SK-N-MC (cell line): ENCODE measurements around the gene TMEM11.

Source experiments
- DNase-seq: peaks from one replicate; pipeline ENCODE4 v3.0.0-alpha.2; 2011; ENCODE audit warnings: low read depth, low spot score
- H3K27ac ChIP-seq: fragments of 200-600 bp; sonication (generic); 2 replicates; pipeline ENCODE4 v1.5.1; 2016; ENCODE audit warnings: mixed run types
- H3K36me3 ChIP-seq: fragments of 200-600 bp; sonication (generic); 2 replicates; pipeline ENCODE4 v1.6.1; 2017; ENCODE audit warnings: antibody characterized with exemption, low read length, mixed read lengths; ENCODE audit not compliant: insufficient read depth
- H3K4me3 ChIP-seq: fragments of 200-600 bp; sonication (generic); 2 replicates; pipeline ENCODE4 v1.5.1; 2016
- H3K9ac ChIP-seq: fragments of 200-600 bp; sonication (generic); 2 replicates; pipeline ENCODE4 v1.8.0; 2017; ENCODE audit warnings: mixed run types, mixed read lengths; ENCODE audit not compliant: insufficient read length
- H3K9me3 ChIP-seq: fragments of 200-600 bp; sonication (generic); 2 replicates; pipeline ENCODE4 v1.6.1; 2017; ENCODE audit warnings: low read depth, mild to moderate bottlenecking, antibody characterized with exemption, low read length, moderate library complexity, mixed read lengths
- EZH2 ChIP-seq: fragments of 200-600 bp; sonication (generic); IDR thresholded peaks from one replicate; pipeline ENCODE4 v1.6.1; 2017; ENCODE audit warnings: antibody characterized with exemption
- FOXP2 ChIP-seq: optimal IDR thresholded peaks from 2 replicates; pipeline ENCODE3; 2011; ENCODE audit warnings: mild to moderate bottlenecking, moderate library complexity; ENCODE audit not compliant: insufficient read depth; ENCODE audit errors: extremely low read length, control extremely low read depth
- POLR2AphosphoS5 ChIP-seq: IDR thresholded peaks from 2 replicates; pipeline ENCODE4 v1.6.1; 2012; ENCODE audit warnings: mild to moderate bottlenecking, low read depth, low read length, borderline replicate concordance

TMEM11 gene

GRCh38 chr17:21166595-21167210, 47.3 kb downstream of the TMEM11 start:
- H3K36me3 ChIP-seq = no peaks in the 10 kb centered on the region
- H3K4me3 ChIP-seq = no peak overlapping the region
- TF ChIP-seq POLR2AphosphoS5 (no peak), FOXP2 (no peak), EZH2 (no peak)
- H3K27ac ChIP-seq = no peak overlapping the region
- no peak overlapping the region for H3K9ac ChIP-seq
- no peak for DNase-seq
- H3K9me3 ChIP-seq = no peaks in the 10 kb centered on the region

GRCh38 chr17:21165922-21166594, 47.9 kb downstream of the TMEM11 start:
- DNase-seq = no peak
- Histone ChIP-seq H3K27ac (no peak overlapping the region), H3K9me3 (no peaks in the 10 kb centered on the region), H3K9ac (no peak overlapping the region), H3K4me3 (no peak overlapping the region), H3K36me3 (no peaks in the 10 kb centered on the region)
- TF ChIP-seq EZH2 (no peak), FOXP2 (no peak), POLR2AphosphoS5 (no peak)

- Histone ChIP-seq H3K36me3 (no peaks in the 10 kb centered on the region), H3K4me3 (no peak overlapping the region), H3K27ac (no peak overlapping the region), H3K9me3 (no peaks in the 10 kb centered on the region), H3K9ac (no peak overlapping the region)
- TF ChIP-seq EZH2 (no peak), POLR2AphosphoS5 (no peak), FOXP2 (no peak)
- no peak for DNase-seq
Observed at GRCh38 chr17:21164620-21165019, 49.3 kb downstream of the TMEM11 start.

- no peak for DNase-seq
- H3K9ac ChIP-seq = no peak overlapping the region
- H3K9me3 ChIP-seq = no peaks in the 10 kb centered on the region
- no peak overlapping the region for H3K4me3 ChIP-seq
- H3K36me3 ChIP-seq = no peaks in the 10 kb centered on the region
- TF ChIP-seq FOXP2 = no peak
- no peak for TF ChIP-seq EZH2
- TF ChIP-seq POLR2AphosphoS5 = no peak
- no peak overlapping the region for H3K27ac ChIP-seq
Observed at GRCh38 chr17:21164216-21164615, 49.7 kb downstream of the TMEM11 start.

- no peak overlapping the region for H3K27ac ChIP-seq
- H3K9ac ChIP-seq = no peak overlapping the region
- DNase-seq = no peak
- H3K4me3 ChIP-seq = no peak overlapping the region
- H3K9me3 ChIP-seq = no peaks in the 10 kb centered on the region
- no peak for TF ChIP-seq FOXP2
- no peak for TF ChIP-seq EZH2
- TF ChIP-seq POLR2AphosphoS5 = no peak
- H3K36me3 ChIP-seq = no peaks in the 10 kb centered on the region
Observed at GRCh38 chr17:21163101-21163500, 50.9 kb downstream of the TMEM11 start.

- no peak overlapping the region for H3K27ac ChIP-seq
- no peak for DNase-seq
Observed at GRCh38 chr17:21162394-21162775, 51.6 kb downstream of the TMEM11 start.

GRCh38 chr17:21161498-21162393, 52.2 kb downstream of the TMEM11 start:
- H3K36me3 ChIP-seq = no peaks in the 10 kb centered on the region
- no peak overlapping the region for H3K9ac ChIP-seq
- TF ChIP-seq POLR2AphosphoS5 (no peak), FOXP2 (no peak), EZH2 (no peak)
- no peak for DNase-seq
- no peak overlapping the region for H3K27ac ChIP-seq
- no peaks in the 10 kb centered on the region for H3K9me3 ChIP-seq
- H3K4me3 ChIP-seq = no peak overlapping the region

More at GRCh38 chr17:21162394-21162775, 51.6 kb downstream of the TMEM11 start:
- Histone ChIP-seq H3K9me3 (no peaks in the 10 kb centered on the region), H3K4me3 (no peak overlapping the region), H3K9ac (no peak overlapping the region), H3K36me3 (no peaks in the 10 kb centered on the region)
- no peak for TF ChIP-seq POLR2AphosphoS5

- H3K9me3 ChIP-seq = no peaks in the 10 kb centered on the region
- no peaks in the 10 kb centered on the region for H3K36me3 ChIP-seq
- H3K27ac ChIP-seq = no peak overlapping the region
- H3K4me3 ChIP-seq = no peak overlapping the region
- no peak overlapping the region for H3K9ac ChIP-seq
- no peak for DNase-seq
- TF ChIP-seq POLR2AphosphoS5 = no peak
- TF ChIP-seq EZH2 = no peak
- TF ChIP-seq FOXP2 = no peak
Observed at GRCh38 chr17:21160401-21160800, 53.6 kb downstream of the TMEM11 start.
